ENCODE data around the gene TRAF2. TPM values are rescaled to one million over a fixed set of nuclear protein-coding genes. Genes with fewer than 3 reads are reported as not detected.

The TRAF2 gene
- total RNA-seq, 1 donor from 2014 or later = 10.0 TPM

DNA sequence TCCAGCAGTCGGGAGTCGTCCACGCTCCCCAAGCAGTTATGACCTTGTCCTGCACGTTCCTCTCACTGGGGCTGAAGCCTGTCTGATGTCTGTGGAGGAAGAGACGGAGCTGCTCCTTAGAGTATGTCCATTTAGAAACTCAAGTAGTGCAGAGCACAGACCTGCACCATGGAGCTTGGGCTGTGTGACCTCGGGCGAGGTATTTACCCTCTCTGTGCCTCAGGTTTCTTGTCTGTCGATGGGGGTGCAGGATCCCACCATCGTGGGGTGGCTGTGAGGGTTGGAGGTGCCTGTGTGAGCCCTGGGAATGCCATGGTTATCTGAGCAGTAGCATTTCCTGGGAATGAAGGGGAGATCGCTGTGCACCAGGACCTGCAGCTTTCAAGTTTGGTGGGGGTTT, 14.2 kb downstream of the TRAF2 start:
- no peaks in the 10 kb centered on the region for H3K9me3 ChIP-seq (replicated peaks)
- H3K4me3 ChIP-seq = no peak overlapping the region
- peaks cover 27% of the 10 kb centered on the region for H3K36me3 ChIP-seq
- TF ChIP-seq, protein P1, sequence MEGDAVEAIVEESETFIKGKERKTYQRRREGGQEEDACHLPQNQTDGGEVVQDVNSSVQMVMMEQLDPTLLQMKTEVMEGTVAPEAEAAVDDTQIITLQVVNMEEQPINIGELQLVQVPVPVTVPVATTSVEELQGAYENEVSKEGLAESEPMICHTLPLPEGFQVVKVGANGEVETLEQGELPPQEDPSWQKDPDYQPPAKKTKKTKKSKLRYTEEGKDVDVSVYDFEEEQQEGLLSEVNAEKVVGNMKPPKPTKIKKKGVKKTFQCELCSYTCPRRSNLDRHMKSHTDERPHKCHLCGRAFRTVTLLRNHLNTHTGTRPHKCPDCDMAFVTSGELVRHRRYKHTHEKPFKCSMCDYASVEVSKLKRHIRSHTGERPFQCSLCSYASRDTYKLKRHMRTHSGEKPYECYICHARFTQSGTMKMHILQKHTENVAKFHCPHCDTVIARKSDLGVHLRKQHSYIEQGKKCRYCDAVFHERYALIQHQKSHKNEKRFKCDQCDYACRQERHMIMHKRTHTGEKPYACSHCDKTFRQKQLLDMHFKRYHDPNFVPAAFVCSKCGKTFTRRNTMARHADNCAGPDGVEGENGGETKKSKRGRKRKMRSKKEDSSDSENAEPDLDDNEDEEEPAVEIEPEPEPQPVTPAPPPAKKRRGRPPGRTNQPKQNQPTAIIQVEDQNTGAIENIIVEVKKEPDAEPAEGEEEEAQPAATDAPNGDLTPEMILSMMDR (IDR thresholded peaks at IDR 0.05; ENCODE audit: borderline replicate concordance) = no peak
- intact Hi-C loops (cut with micrococcal nuclease) = no loop called here
- H3K4me1 ChIP-seq = peaks cover 40% of the 10 kb centered on the region
- H3K27me3 ChIP-seq (ENCODE audit: low read depth) = no peaks in the 10 kb centered on the region
- H3K27ac ChIP-seq (replicated peaks) = peak overlapping the region; percentile 89
- DNase-seq = no peak

GRCh38 chr9:136900988-136901515, 14.7 kb downstream of the TRAF2 start:
- DNase-seq = no peak
- TF ChIP-seq, protein P1 (IDR thresholded peaks at IDR 0.05; ENCODE audit: borderline replicate concordance) = no peak
- peaks cover 40% of the 10 kb centered on the region for H3K4me1 ChIP-seq
- H3K27ac ChIP-seq (replicated peaks) = peak overlapping the region; percentile 89
- no peaks in the 10 kb centered on the region for H3K27me3 ChIP-seq (ENCODE audit: low read depth)
- H3K4me3 ChIP-seq = no peak overlapping the region
- intact Hi-C loops (cut with micrococcal nuclease) = no loop called here
- peaks cover 27% of the 10 kb centered on the region for H3K36me3 ChIP-seq
- no peaks in the 10 kb centered on the region for H3K9me3 ChIP-seq (replicated peaks)

- no peaks in the 10 kb centered on the region for H3K9me3 ChIP-seq (replicated peaks)
- no peaks in the 10 kb centered on the region for H3K27me3 ChIP-seq (ENCODE audit: low read depth)
- H3K36me3 ChIP-seq = peaks cover 27% of the 10 kb centered on the region
- peaks cover 40% of the 10 kb centered on the region for H3K4me1 ChIP-seq
- peak overlapping the region; percentile 89 for H3K27ac ChIP-seq (replicated peaks)
- TF ChIP-seq, protein P1 (IDR thresholded peaks at IDR 0.05; ENCODE audit: borderline replicate concordance) = no peak
- no peak for DNase-seq
- peak overlapping the region; percentile 33 for H3K4me3 ChIP-seq
- intact Hi-C loops (cut with micrococcal nuclease) = no loop called here
These were observed 15.4 kb downstream of the TRAF2 start for GRCh38 chr9:136901516-136902258.

GRCh38 chr9:136902259-136902821, 16.0 kb downstream of the TRAF2 start:
- DNase-seq = peak; percentile 67
- Histone ChIP-seq H3K9me3 (replicated peaks) (no peaks in the 10 kb centered on the region), H3K27ac (replicated peaks) (peak overlapping the region; percentile 89), H3K36me3 (peaks cover 32% of the 10 kb centered on the region), H3K27me3 (ENCODE audit: low read depth) (no peaks in the 10 kb centered on the region), H3K4me1 (peaks cover 40% of the 10 kb centered on the region), H3K4me3 (peak overlapping the region; percentile 33)
- TF ChIP-seq, protein P1 (IDR thresholded peaks at IDR 0.05; ENCODE audit: borderline replicate concordance) = no peak
- intact Hi-C loops (cut with micrococcal nuclease) = no loop called here

GRCh38 chr9:136903041-136903554, 16.8 kb downstream of the TRAF2 start:
- DNase-seq = peak; percentile 56
- intact Hi-C loops (cut with micrococcal nuclease) = no loop called here
- Histone ChIP-seq H3K4me1 (peaks cover 40% of the 10 kb centered on the region), H3K4me3 (peak overlapping the region; percentile 33), H3K9me3 (replicated peaks) (no peaks in the 10 kb centered on the region), H3K27me3 (ENCODE audit: low read depth) (no peaks in the 10 kb centered on the region), H3K36me3 (peaks cover 40% of the 10 kb centered on the region), H3K27ac (replicated peaks) (peak overlapping the region; percentile 89)
- TF ChIP-seq, protein P1 (IDR thresholded peaks at IDR 0.05; ENCODE audit: borderline replicate concordance) = no peak
